ENCODE data around the gene NTSR1.

The NTSR1 gene

DNA sequence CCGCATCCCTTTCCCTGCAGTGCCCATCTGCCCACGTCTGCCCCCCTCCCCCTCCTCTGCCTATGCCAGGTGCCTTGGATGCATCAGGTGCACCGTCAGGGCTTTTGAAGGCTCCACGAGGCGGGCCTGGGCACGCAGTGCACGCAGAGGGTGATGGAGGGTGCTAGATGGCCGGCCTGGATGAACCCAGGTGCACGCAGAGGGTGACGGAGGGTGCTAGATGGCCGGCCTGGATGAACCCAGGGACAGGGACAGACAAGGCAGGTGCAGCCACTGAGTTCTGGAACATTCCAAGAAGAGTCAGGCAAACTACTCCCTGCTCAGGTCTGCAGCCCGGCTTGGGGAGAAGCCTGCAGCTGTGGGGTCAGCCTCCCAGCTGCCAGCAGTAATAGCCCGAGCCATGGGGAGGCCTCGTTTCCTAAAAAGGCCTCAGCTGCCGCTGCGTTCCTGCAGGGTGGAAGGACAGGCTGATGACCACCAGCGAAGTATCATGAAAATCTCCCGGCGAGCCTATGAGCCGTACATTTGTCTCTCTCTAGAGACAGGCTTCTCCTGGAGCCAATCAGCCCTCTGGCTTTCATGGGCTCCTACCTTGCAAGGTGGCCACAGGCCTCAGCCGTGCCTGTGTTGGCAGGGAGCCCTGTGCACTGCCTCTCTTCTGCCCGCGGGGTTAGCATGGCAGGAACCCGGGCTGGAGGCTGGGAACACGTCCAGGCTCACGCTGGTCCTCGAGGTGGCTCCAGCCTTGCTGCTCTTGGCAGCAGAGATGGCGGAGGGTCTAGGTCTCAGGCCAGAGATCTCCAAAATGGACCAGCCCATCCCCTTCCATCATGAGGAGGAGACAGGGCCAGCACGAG lies 29.6 kb downstream of the NTSR1 start:
- H3K27me3 ChIP-seq (ENCODE audit: control insufficient read depth in 1 of 2, insufficient read depth in 2 of 2, low read length in 2 of 2): peaks cover 6 to 15% of the 10 kb centered on the region in 2 donors
- peaks cover 0 to 11% of the 10 kb centered on the region in 2 donors for H3K4me1 ChIP-seq (ENCODE audit: control insufficient read depth in 1 of 2, insufficient read depth in 2 of 2, low read length in 2 of 2)
- H3K27ac ChIP-seq (ENCODE audit: low read depth, low read length): no peak overlapping the region
- no peak overlapping the region for H3K4me3 ChIP-seq (ENCODE audit: low read depth in 1 of 2, low read length in 2 of 2)
- H3K9me3 ChIP-seq (ENCODE audit: control insufficient read depth in 1 of 2, low read length in 2 of 2): no peaks in the 10 kb centered on the region
- no peaks in the 10 kb centered on the region for H3K36me3 ChIP-seq (ENCODE audit: control insufficient read depth in 1 of 2, insufficient read depth in 2 of 2, low read length in 2 of 2)
- no peak overlapping the region for H3K9ac ChIP-seq (ENCODE audit: low read depth in 1 of 2, low read length in 2 of 2)

DNA sequence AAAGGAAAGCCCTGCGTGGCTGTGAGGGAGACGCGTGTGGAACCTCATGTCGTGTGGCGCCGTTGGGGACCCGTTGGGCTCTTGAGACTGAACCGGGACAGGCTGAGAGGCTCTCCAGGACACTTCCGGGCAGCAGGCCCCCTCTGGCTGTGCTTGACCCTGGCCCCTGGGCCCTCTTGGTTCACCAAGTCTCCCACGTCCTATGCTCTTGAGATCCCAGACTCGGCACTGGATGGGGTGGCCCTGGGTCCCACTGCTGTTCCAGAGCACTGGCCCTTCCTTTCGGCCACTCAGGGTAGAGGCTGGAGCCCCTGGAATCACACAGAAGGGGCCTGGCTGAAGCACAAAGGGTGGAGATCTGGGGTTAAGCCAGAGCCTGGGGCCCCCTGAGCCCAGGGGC lies 30.4 kb downstream of the NTSR1 start:
- H3K27ac ChIP-seq (ENCODE audit: low read depth, low read length): no peak overlapping the region
- H3K27me3 ChIP-seq (ENCODE audit: control insufficient read depth in 1 of 2, insufficient read depth in 2 of 2, low read length in 2 of 2): peaks cover 3 to 10% of the 10 kb centered on the region in 2 donors
- no peaks in the 10 kb centered on the region for H3K36me3 ChIP-seq (ENCODE audit: control insufficient read depth in 1 of 2, insufficient read depth in 2 of 2, low read length in 2 of 2)
- H3K9ac ChIP-seq (ENCODE audit: low read depth in 1 of 2, low read length in 2 of 2): no peak overlapping the region
- H3K4me1 ChIP-seq (ENCODE audit: control insufficient read depth in 1 of 2, insufficient read depth in 2 of 2, low read length in 2 of 2): peaks cover 0 to 11% of the 10 kb centered on the region in 2 donors
- H3K9me3 ChIP-seq (ENCODE audit: control insufficient read depth in 1 of 2, low read length in 2 of 2): no peaks in the 10 kb centered on the region
- no peak overlapping the region for H3K4me3 ChIP-seq (ENCODE audit: low read depth in 1 of 2, low read length in 2 of 2)

DNA sequence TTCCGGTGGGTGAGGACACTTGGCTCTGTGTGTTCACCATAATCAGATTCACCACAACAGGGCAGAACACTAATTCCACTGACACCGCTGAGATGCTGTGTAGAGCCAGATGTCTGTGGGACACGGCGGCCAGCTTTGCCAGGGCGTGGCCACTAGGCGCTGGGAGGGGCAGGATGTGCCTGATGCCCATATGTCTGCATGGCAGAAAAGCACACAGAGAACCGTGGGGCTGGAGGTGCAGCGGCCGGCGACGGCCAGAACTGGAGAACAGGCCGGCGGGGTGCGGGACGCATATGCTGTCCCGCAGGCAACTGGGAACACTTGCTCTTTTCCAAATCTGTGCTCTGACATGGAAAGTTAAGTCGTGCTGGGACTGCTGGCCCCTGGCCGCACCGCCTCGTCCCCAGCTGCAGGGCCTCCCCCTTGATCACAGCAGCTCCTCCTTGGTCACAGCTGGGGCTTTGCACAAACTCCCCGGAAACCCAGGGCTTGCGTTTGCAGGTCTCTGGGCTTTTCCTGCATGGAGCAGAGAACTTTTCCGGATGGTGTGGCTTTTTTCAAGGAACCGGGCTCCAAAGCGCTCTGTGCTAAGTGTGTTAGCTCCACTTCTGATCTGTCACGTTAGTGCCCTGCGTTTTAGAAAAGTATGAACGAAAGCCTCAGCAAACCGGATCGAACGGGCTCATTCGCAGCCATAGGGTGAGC lies 31.1 kb downstream of the NTSR1 start:
- peaks cover 0 to 11% of the 10 kb centered on the region in 2 donors for H3K4me1 ChIP-seq (ENCODE audit: control insufficient read depth in 1 of 2, insufficient read depth in 2 of 2, low read length in 2 of 2)
- no peaks in the 10 kb centered on the region for H3K9me3 ChIP-seq (ENCODE audit: control insufficient read depth in 1 of 2, low read length in 2 of 2)
- no peak overlapping the region for H3K4me3 ChIP-seq (ENCODE audit: low read depth in 1 of 2, low read length in 2 of 2)
- no peak overlapping the region for H3K9ac ChIP-seq (ENCODE audit: low read depth in 1 of 2, low read length in 2 of 2)
- peaks cover 3 to 10% of the 10 kb centered on the region in 2 donors for H3K27me3 ChIP-seq (ENCODE audit: control insufficient read depth in 1 of 2, insufficient read depth in 2 of 2, low read length in 2 of 2)
- H3K36me3 ChIP-seq (ENCODE audit: control insufficient read depth in 1 of 2, insufficient read depth in 2 of 2, low read length in 2 of 2): no peaks in the 10 kb centered on the region
- H3K27ac ChIP-seq (ENCODE audit: low read depth, low read length): no peak overlapping the region

DNA sequence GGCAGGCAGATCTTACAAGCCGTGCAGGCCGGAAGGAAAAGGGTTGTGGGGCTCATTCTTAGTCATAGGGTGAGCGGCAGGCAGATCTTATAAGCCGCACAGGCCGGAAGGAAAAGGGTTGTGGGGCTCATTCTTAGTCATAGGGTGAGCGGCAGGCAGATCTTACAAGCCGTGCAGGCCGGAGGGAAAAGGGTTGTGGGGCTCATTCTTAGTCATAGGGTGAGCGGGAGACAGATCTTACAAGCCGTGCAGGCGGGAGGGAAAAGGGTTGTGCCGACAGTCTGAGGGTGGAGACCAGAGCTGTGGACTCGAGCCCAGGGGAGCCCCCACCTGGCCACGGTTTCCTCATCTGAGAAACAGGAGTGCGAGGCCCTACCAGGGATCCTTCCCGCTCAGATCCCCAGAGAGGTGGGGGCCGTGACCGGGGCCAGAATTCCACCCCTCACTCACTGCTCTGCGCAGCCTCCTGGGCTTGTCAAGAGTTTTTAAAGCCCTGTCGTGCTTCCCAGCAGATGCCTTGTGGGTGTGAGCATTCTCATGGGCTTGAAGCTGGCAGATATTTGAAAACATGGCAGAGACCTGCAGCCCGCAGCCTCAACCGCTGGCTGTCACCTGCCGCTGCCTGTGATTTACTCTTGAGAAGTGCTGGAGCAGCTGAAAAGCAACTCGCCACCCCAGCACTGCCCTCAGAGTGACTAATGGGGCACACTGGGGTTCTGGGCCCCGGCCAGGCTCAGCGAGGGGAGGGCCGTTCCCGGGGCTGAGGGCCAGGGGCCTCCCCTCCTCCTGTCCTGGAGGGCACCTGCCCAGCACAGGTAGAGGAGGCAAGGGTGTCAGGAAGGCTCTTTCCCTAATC lies 31.9 kb downstream of the NTSR1 start:
- H3K4me3 ChIP-seq (ENCODE audit: low read depth in 1 of 2, low read length in 2 of 2): peak overlapping the region in 1 of 2 donors; percentile 32
- peaks cover 0 to 11% of the 10 kb centered on the region in 2 donors for H3K4me1 ChIP-seq (ENCODE audit: control insufficient read depth in 1 of 2, insufficient read depth in 2 of 2, low read length in 2 of 2)
- H3K27ac ChIP-seq (ENCODE audit: low read depth, low read length): peak overlapping the region; percentile 25

DNA sequence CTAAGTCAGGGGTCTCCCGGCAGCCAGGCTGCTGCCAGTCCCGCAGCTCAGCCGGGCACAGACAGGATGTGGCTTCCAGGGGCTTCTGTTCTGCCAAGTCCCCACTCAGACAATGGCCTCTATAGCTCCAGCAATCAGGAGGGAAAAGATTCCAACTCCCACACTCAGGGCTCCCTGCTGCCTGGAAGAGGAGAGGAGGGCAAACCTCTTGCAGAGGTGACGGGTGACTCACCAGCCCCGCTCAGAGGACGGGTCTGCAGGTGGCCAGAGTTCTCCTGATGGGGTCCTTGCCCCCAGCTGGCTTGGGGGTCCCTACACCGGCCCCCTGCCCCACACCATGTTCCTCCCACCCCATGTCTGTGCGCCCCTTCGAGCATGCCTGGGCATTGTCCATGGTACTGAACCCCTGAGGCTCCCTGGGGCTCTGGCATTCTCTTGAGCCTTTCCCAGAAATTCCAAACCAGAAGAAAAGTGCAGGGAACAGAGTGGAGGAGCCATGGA lies 32.6 kb downstream of the NTSR1 start:
- H3K36me3 ChIP-seq (ENCODE audit: control insufficient read depth in 1 of 2, insufficient read depth in 2 of 2, low read length in 2 of 2): no peaks in the 10 kb centered on the region
- no peak overlapping the region for H3K4me3 ChIP-seq (ENCODE audit: low read depth in 1 of 2, low read length in 2 of 2)
- H3K4me1 ChIP-seq (ENCODE audit: control insufficient read depth in 1 of 2, insufficient read depth in 2 of 2, low read length in 2 of 2): peaks cover 0 to 11% of the 10 kb centered on the region in 2 donors
- H3K9me3 ChIP-seq (ENCODE audit: control insufficient read depth in 1 of 2, low read length in 2 of 2): no peaks in the 10 kb centered on the region
- no peak overlapping the region for H3K27ac ChIP-seq (ENCODE audit: low read depth, low read length)
- H3K9ac ChIP-seq (ENCODE audit: low read depth in 1 of 2, low read length in 2 of 2): no peak overlapping the region
- peaks cover 3 to 10% of the 10 kb centered on the region in 2 donors for H3K27me3 ChIP-seq (ENCODE audit: control insufficient read depth in 1 of 2, insufficient read depth in 2 of 2, low read length in 2 of 2)

More for the DNA sequence above, 31.9 kb downstream of the NTSR1 start:
- Histone ChIP-seq H3K36me3 (ENCODE audit: control insufficient read depth in 1 of 2, insufficient read depth in 2 of 2, low read length in 2 of 2) (no peaks in the 10 kb centered on the region), H3K27me3 (ENCODE audit: control insufficient read depth in 1 of 2, insufficient read depth in 2 of 2, low read length in 2 of 2) (peaks cover 3 to 10% of the 10 kb centered on the region in 2 donors), H3K9me3 (ENCODE audit: control insufficient read depth in 1 of 2, low read length in 2 of 2) (no peaks in the 10 kb centered on the region), H3K9ac (ENCODE audit: low read depth in 1 of 2, low read length in 2 of 2) (no peak overlapping the region)

DNA sequence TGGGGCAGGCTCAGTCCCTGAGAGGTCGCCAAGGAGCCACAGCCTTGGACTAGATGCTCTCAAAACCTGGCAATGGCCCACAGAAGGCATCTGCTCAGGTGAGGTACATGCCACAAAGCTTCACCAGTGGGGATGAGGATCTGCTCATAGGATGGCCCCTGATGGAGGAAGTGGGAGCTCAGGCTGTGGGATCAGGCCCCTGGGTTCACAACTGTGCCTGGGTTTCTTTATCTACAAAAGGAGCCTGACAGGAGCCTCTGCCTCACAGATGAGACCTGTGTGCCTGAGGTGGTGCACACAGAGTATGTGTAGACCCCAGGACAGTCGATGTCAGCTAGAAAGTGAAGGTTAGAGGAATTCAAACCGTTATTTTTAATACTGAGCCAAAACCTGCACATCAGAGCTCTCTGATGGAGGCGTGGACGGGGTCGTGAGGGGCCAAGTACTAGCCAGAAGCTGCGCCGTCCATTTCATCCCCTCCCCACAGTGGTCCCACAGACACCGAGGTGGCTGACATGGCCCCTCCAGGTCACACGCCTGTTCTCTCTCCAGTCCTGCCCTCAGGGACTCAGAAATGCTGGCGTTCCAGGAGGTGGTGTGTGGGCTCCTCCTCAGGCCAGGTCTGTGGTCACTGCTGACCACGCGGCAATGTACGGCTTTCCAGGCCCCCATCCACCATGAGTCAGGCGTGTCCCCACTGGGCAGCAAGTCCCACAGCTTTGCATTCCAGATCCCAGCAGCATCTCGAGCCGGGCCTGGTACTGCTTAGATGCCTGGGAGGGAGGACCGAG lies 33.3 kb downstream of the NTSR1 start:
- Histone ChIP-seq H3K27ac (ENCODE audit: low read depth, low read length) (no peak overlapping the region), H3K4me1 (ENCODE audit: control insufficient read depth in 1 of 2, insufficient read depth in 2 of 2, low read length in 2 of 2) (peaks cover 0 to 11% of the 10 kb centered on the region in 2 donors), H3K27me3 (ENCODE audit: control insufficient read depth in 1 of 2, insufficient read depth in 2 of 2, low read length in 2 of 2) (peaks cover 3 to 10% of the 10 kb centered on the region in 2 donors)

DNA sequence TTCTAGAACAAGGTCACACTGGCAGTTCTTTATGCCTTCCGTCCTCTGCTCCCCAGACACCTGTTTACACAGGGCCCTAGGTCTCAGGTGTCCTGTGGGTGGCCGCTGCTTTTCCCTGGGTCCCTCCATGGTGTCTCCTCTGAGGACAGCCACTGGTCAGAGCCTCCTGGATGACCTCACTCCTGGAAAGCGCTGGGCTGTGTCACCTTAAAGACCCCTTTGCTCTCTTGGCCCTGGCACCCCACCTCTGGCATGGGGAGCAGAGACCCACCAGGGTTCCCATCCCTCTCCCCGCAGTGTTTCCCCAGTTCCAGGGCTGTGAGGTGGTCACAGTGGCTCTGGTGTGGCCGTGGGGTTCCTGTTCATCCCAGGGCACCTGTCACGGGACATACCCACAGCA lies 33.9 kb downstream of the NTSR1 start:
- Histone ChIP-seq H3K9me3 (ENCODE audit: control insufficient read depth in 1 of 2, low read length in 2 of 2) (no peaks in the 10 kb centered on the region), H3K27ac (ENCODE audit: low read depth, low read length) (no peak overlapping the region), H3K4me1 (ENCODE audit: control insufficient read depth in 1 of 2, insufficient read depth in 2 of 2, low read length in 2 of 2) (peaks cover 0 to 11% of the 10 kb centered on the region in 2 donors), H3K36me3 (ENCODE audit: control insufficient read depth in 1 of 2, insufficient read depth in 2 of 2, low read length in 2 of 2) (no peaks in the 10 kb centered on the region), H3K4me3 (ENCODE audit: low read depth in 1 of 2, low read length in 2 of 2) (no peak overlapping the region), H3K9ac (ENCODE audit: low read depth in 1 of 2, low read length in 2 of 2) (no peak overlapping the region), H3K27me3 (ENCODE audit: control insufficient read depth in 1 of 2, insufficient read depth in 2 of 2, low read length in 2 of 2) (peaks cover 3 to 10% of the 10 kb centered on the region in 2 donors)

More for the DNA sequence above, 33.3 kb downstream of the NTSR1 start:
- H3K36me3 ChIP-seq (ENCODE audit: control insufficient read depth in 1 of 2, insufficient read depth in 2 of 2, low read length in 2 of 2): no peaks in the 10 kb centered on the region
- H3K9ac ChIP-seq (ENCODE audit: low read depth in 1 of 2, low read length in 2 of 2): no peak overlapping the region
- no peaks in the 10 kb centered on the region for H3K9me3 ChIP-seq (ENCODE audit: control insufficient read depth in 1 of 2, low read length in 2 of 2)
- no peak overlapping the region for H3K4me3 ChIP-seq (ENCODE audit: low read depth in 1 of 2, low read length in 2 of 2)

DNA sequence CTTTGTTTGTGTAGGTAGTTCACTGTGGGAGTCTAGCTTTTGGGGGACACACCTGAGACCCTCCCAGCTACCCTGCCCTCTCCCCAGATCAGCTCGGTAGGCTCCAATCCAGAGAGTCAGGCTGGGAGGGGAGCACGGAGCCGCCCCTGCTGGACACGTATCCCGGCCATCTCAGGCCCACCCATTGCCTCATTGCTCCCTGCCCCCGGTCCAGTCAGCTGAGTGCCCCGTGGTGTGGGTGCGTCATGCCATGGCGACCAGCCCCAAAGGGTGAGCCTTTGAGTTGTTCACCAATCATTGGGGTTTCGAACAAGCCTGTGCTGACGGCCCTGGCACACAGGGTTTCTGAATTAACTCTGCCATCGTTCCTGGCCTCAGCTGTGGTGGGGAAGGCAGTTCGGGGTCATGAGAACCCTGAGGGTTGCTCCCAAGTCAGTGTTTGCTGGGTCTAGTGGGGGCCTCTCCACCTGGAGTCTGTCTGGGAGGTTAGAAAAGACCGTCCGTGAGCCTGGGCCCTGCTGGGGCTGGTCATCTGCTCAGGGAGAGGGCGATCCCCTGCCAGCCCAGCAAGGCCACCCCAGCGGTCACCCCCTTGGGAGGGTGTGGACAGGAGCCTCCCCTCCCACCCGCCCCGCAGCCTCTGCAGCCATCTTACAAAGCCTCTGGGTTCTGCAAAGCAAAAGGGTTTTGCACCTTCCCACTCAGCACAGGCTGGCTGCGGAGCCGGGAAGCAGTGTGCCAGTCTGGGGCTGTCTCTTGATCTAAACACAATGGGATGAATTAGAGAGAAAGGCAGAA lies 34.5 kb downstream of the NTSR1 start:
- Histone ChIP-seq H3K27me3 (ENCODE audit: control insufficient read depth in 1 of 2, insufficient read depth in 2 of 2, low read length in 2 of 2) (peaks cover 3 to 10% of the 10 kb centered on the region in 2 donors), H3K27ac (ENCODE audit: low read depth, low read length) (no peak overlapping the region), H3K9ac (ENCODE audit: low read depth in 1 of 2, low read length in 2 of 2) (no peak overlapping the region), H3K9me3 (ENCODE audit: control insufficient read depth in 1 of 2, low read length in 2 of 2) (no peaks in the 10 kb centered on the region), H3K4me3 (ENCODE audit: low read depth in 1 of 2, low read length in 2 of 2) (no peak overlapping the region), H3K36me3 (ENCODE audit: control insufficient read depth in 1 of 2, insufficient read depth in 2 of 2, low read length in 2 of 2) (no peaks in the 10 kb centered on the region), H3K4me1 (ENCODE audit: control insufficient read depth in 1 of 2, insufficient read depth in 2 of 2, low read length in 2 of 2) (peaks cover 0 to 11% of the 10 kb centered on the region in 2 donors)
